AG04449 (cell line): ENCODE results near the gene PPP2R5B.

Experiments
- CTCF ChIA-PET: fragments of 350-600 bp; formaldehyde crosslinking; extraction: SDS; loops from one replicate; lab custom pipeline; 2021; ENCODE audit warnings: antibody characterized with exemption; lab: Yijun Ruan, JAX
- POLR2A ChIA-PET: fragments of 400-600, 350-600 bp; formaldehyde crosslinking; extraction: SDS; loops from one replicate; lab custom pipeline; 2020; ENCODE audit warnings: antibody characterized with exemption, inconsistent platforms; lab: Yijun Ruan, JAX
- DNase-seq: peaks from one replicate; pipeline ENCODE4 v3.0.0-alpha.2; 2010; ENCODE audit warnings: low read depth, low spot score
- H3K4me3 ChIP-seq: 2 replicates; pipeline ENCODE4 v1.5.1; 2011; ENCODE audit warnings: low read depth, mild to moderate bottlenecking, control low read depth, low read length
- CTCF ChIP-seq: IDR thresholded peaks from one replicate; pipeline ENCODE4 v1.5.1; 2011; ENCODE audit warnings: mild to moderate bottlenecking, moderate library complexity, low read length, control low read depth, inconsistent platforms; ENCODE audit not compliant: insufficient read depth; ENCODE audit errors: missing control alignments

Gene PPP2R5B

GRCh38 chr11:64905516-64906313, 18.8 kb upstream of the PPP2R5B start:
- ChIA-PET POLR2A (no interaction called here), CTCF (interaction anchor here (1.8 to 4.9 kb wide), 3 partner anchors 11 to 58 kb away, joined by 4 to 35 read pairs (median 13); no protein-coding TSS in a partner anchor)
- no peak for DNase-seq
- no peak overlapping the region for H3K4me3 ChIP-seq
- no peak for TF ChIP-seq CTCF

- TF ChIP-seq CTCF, result no peak
- POLR2A ChIA-PET, result no interaction called here
- H3K4me3 ChIP-seq, result no peak overlapping the region
- CTCF ChIA-PET, result interaction anchor here (1.8 to 4.9 kb wide), 3 partner anchors 12 to 58 kb away, joined by 4 to 35 read pairs (median 13); no protein-coding TSS in a partner anchor
- DNase-seq, result no peak
Observed at GRCh38 chr11:64906314-64906635, 18.2 kb upstream of the PPP2R5B start.

GRCh38 chr11:64908766-64909165, 15.7 kb upstream of the PPP2R5B start:
- CTCF ChIA-PET, result interaction anchor here (1.7 kb wide), 1 partner anchor 21 kb away, joined by 5 read pairs; no protein-coding TSS in a partner anchor
- TF ChIP-seq CTCF, result no peak
- POLR2A ChIA-PET, result interaction anchor here (0.8 kb wide), 1 partner anchor 31 kb away, joined by 3 read pairs; the partner anchor contains the start of gene EHD1
- H3K4me3 ChIP-seq, result no peak overlapping the region
- no peak for DNase-seq

- no peak for DNase-seq
- ChIA-PET POLR2A (no interaction called here), CTCF (interaction anchor here (1.7 to 3.5 kb wide), 2 partner anchors 16 to 22 kb away, joined by 5 to 15 read pairs; no protein-coding TSS in a partner anchor)
- no peak overlapping the region for H3K4me3 ChIP-seq
- TF ChIP-seq CTCF, result no peak
Observed at GRCh38 chr11:64909653-64910343, 14.7 kb upstream of the PPP2R5B start.

- TF ChIP-seq CTCF, result no peak
- H3K4me3 ChIP-seq, result no peak overlapping the region
- ChIA-PET POLR2A (no interaction called here), CTCF (interaction anchor here (1.0 to 3.5 kb wide), 3 partner anchors 17 to 104 kb away, joined by 3 to 15 read pairs (median 5); partner anchors contain the start of gene ARL2)
- no peak for DNase-seq
Observed at GRCh38 chr11:64910451-64911093, 13.9 kb upstream of the PPP2R5B start.

GRCh38 chr11:64911142-64911541, 13.3 kb upstream of the PPP2R5B start:
- no peak for DNase-seq
- H3K4me3 ChIP-seq, result no peak overlapping the region
- CTCF ChIA-PET, result interaction anchor here (1.0 to 3.5 kb wide), 4 partner anchors 17 to 103 kb away, joined by 3 to 15 read pairs (median 6); partner anchors contain the start of genes ARL2 and CDC42BPG
- no peak for TF ChIP-seq CTCF
- POLR2A ChIA-PET, result no interaction called here
